Measurements from ENCODE around the gene SELENOV.
"Not testable (repeated sequence)": the region's sequence is repeated elsewhere in the genome, so short reads cannot be mapped to it uniquely, and the experiment has no call there.

Gene SELENOV

GRCh38 chr19:39514840-39515550 is at the start of gene SELENOV:
TSS of gene SELENOV (plus strand) at chr19:39515139. CDS start at chr19:39515213, 74 bp downstream.
- intact Hi-C loops (cut with DNase I) = no loop called here
- DNase-seq = peak in 14 of 42 donors; percentile 10 to 48 (median 20)

GRCh38 chr19:39465956-39466747 is 48.8 kb upstream of the SELENOV start:
- intact Hi-C loops (cut with DNase I) = no loop called here
- DNase-seq = peak in 40 of 42 donors; percentile 14 to 83 (median 52)

GRCh38 chr19:39467941-39468340 is 47.0 kb upstream of the SELENOV start:
- intact Hi-C loops (cut with DNase I) = no loop called here
- no peak for DNase-seq

- intact Hi-C loops (cut with DNase I) = no loop called here
- DNase-seq = no peak
These were observed 45.9 kb upstream of the SELENOV start for GRCh38 chr19:39469036-39469435.

GRCh38 chr19:39469567-39469966 is 45.4 kb upstream of the SELENOV start:
- intact Hi-C loops (cut with DNase I) = no loop called here
- no peak for DNase-seq

GRCh38 chr19:39470724-39471339 is 44.1 kb upstream of the SELENOV start:
- DNase-seq = no peak
- intact Hi-C loops (cut with DNase I) = no loop called here

GRCh38 chr19:39471756-39472536 is 43.0 kb upstream of the SELENOV start:
- no peak for DNase-seq
- intact Hi-C loops (cut with DNase I) = no loop called here

- intact Hi-C loops (cut with DNase I) = no loop called here
- DNase-seq = no peak
These were observed 42.0 kb upstream of the SELENOV start for GRCh38 chr19:39472746-39473442.

GRCh38 chr19:39473443-39473960 is 41.4 kb upstream of the SELENOV start:
- intact Hi-C loops (cut with DNase I) = no loop called here
- DNase-seq = no peak

GRCh38 chr19:39474139-39474620 is 40.8 kb upstream of the SELENOV start:
- intact Hi-C loops (cut with DNase I) = loop anchor here (2.0 kb wide), 1 partner anchor 59 kb away; the partner anchor contains the start of gene EID2B
- DNase-seq = peak in 40 of 42 donors; percentile 21 to 85 (median 59)

GRCh38 chr19:39475748-39476147 is 39.2 kb upstream of the SELENOV start:
- intact Hi-C loops (cut with DNase I) = loop anchor here (2.0 kb wide), 1 partner anchor 57 kb away; the partner anchor contains the start of gene EID2B
- DNase-seq = no peak

GRCh38 chr19:39479319-39479801 is 35.6 kb upstream of the SELENOV start:
- DNase-seq; intact Hi-C loops (cut with DNase I): not testable (repeated sequence)

- DNase-seq = peak in 1 of 42 donors; percentile 9
- intact Hi-C loops (cut with DNase I) = loop anchor here (2.0 kb wide), 1 partner anchor 45 kb away; the partner anchor contains the start of gene RPS16
These were observed 35.0 kb upstream of the SELENOV start for GRCh38 chr19:39479916-39480315.

- DNase-seq = peak; percentile 92 to 99 (median 97)
- intact Hi-C loops (cut with DNase I) = loop anchor here (2.0 kb wide), 1 partner anchor 46 kb away; the partner anchor contains the start of gene RPS16
These were observed 34.4 kb upstream of the SELENOV start, which contains the start of gene TIMM50 for GRCh38 chr19:39480337-39481228. TSS of gene TIMM50 (plus strand) at chr19:39480838. CDS start at chr19:39480854, 16 bp downstream.

- DNase-seq = no peak
- intact Hi-C loops (cut with DNase I) = loop anchor here (2.0 kb wide), 1 partner anchor 46 kb away; the partner anchor contains the start of gene RPS16
These were observed 33.8 kb upstream of the SELENOV start for GRCh38 chr19:39481229-39481545.

- no peak for DNase-seq
- intact Hi-C loops (cut with DNase I) = loop anchor here (2.0 kb wide), 1 partner anchor 47 kb away; the partner anchor contains the start of gene RPS16
These were observed 33.3 kb upstream of the SELENOV start for GRCh38 chr19:39481676-39482075.

GRCh38 chr19:39483141-39483540 is 31.8 kb upstream of the SELENOV start:
- no peak for DNase-seq
- intact Hi-C loops (cut with DNase I) = no loop called here
